Right lobe of liver (tissue), 4 donors: Measurements from ENCODE around the gene PCNT.

ENCODE experiments used
- POLR2A ChIP-seq: fragments of 450-650 bp; IDR thresholded peaks from one replicate; pipeline ENCODE4 v1.6.1; 2017; ENCODE audit warnings: antibody characterized with exemption, mild to moderate bottlenecking
- TF ChIP-seq, protein P1 (sequence below), 4 donors: fragments of 200-600 bp in 3 of 4; fragments of 450-650 bp in 1 of 4; IDR thresholded peaks; one replicate each; pipeline versions ENCODE4 v1.5.1 to v1.8.0; 2016 to 2022; ENCODE audit warnings: antibody characterized with exemption in 4 of 4, mild to moderate bottlenecking in 2 of 4
- donor health status: DM: no; HTN: no; CAD: no.
- donor health status: DM: no; HTN: no; CAD: no.
- donor health status: DM: no; HTN: yes; CAD: no.

DNA sequence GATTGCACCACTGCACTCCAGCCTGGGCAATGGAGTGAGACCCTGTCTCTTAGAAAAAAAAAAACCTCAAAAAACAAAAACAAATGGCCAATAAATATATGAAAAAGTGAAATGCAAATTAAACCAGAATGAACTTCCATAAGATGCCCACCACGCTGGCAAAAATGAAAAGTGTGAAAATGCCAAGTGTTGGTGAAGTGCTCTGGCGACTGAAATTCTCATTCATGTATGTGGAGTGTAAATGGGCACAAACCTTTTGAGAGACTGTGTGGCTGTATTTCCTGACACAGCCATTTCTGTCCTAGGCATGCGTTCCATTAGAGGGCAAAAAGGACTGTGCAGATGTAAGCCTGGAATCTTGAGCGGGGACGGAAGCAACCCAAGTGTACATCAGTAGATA, 19.5 kb upstream of the PCNT start:
- TF ChIP-seq, protein P1, sequence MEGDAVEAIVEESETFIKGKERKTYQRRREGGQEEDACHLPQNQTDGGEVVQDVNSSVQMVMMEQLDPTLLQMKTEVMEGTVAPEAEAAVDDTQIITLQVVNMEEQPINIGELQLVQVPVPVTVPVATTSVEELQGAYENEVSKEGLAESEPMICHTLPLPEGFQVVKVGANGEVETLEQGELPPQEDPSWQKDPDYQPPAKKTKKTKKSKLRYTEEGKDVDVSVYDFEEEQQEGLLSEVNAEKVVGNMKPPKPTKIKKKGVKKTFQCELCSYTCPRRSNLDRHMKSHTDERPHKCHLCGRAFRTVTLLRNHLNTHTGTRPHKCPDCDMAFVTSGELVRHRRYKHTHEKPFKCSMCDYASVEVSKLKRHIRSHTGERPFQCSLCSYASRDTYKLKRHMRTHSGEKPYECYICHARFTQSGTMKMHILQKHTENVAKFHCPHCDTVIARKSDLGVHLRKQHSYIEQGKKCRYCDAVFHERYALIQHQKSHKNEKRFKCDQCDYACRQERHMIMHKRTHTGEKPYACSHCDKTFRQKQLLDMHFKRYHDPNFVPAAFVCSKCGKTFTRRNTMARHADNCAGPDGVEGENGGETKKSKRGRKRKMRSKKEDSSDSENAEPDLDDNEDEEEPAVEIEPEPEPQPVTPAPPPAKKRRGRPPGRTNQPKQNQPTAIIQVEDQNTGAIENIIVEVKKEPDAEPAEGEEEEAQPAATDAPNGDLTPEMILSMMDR (IDR thresholded peaks at IDR 0.05), result no peak
- TF ChIP-seq POLR2A, result no peak
